AG09319 (cell line): Measurements from ENCODE around the gene SLC18A3.

Experiments used
- DNase-seq: peaks from one replicate; pipeline ENCODE4 v3.0.0-alpha.2; 2010; ENCODE audit warnings: low read depth; ENCODE audit errors: extremely low read depth
- CTCF ChIP-seq: IDR thresholded peaks from 2 replicates; pipeline ENCODE4 v1.5.1; 2011; ENCODE audit warnings: low read depth, mild to moderate bottlenecking, inconsistent platforms, low read length, moderate library complexity

SLC18A3 gene

GRCh38 chr10:49616421-49617101 lies 6.5 kb downstream of the SLC18A3 start:
- TF ChIP-seq CTCF = no peak
- no peak for DNase-seq

GRCh38 chr10:49617121-49618020 lies 7.3 kb downstream of the SLC18A3 start:
- DNase-seq = no peak
- no peak for TF ChIP-seq CTCF

- TF ChIP-seq CTCF = no peak
- DNase-seq = no peak
Observed at GRCh38 chr10:49618821-49619220, 8.7 kb downstream of the SLC18A3 start.

GRCh38 chr10:49619613-49620012 lies 9.5 kb downstream of the SLC18A3 start:
- TF ChIP-seq CTCF = no peak
- DNase-seq = no peak

GRCh38 chr10:49620286-49620810 lies 10.2 kb downstream of the SLC18A3 start:
- DNase-seq = no peak
- TF ChIP-seq CTCF = no peak

- no peak for TF ChIP-seq CTCF
- no peak for DNase-seq
Observed at GRCh38 chr10:49620841-49621378, 10.8 kb downstream of the SLC18A3 start.

- no peak for DNase-seq
- no peak for TF ChIP-seq CTCF
Observed at GRCh38 chr10:49621561-49621960, 11.5 kb downstream of the SLC18A3 start.
